EH (cell line): ENCODE results near the gene SLFN14.
A peak's percentile ranks its signal among the peaks of the same experiment; 100 is the strongest.
"Not testable (repeated sequence)": the region's sequence is repeated elsewhere in the genome, so short reads cannot be mapped to it uniquely, and the experiment has no call there.

Source experiments
- DNase-seq: peaks from one replicate; pipeline ENCODE4 v3.0.0-alpha.2; 2015; ENCODE audit warnings: low read depth

SLFN14 gene

GRCh38 chr17:35559495-35560210 is 966 bp downstream of the SLFN14 start:
- DNase-seq = no peak

GRCh38 chr17:35557353-35557752 is 3.3 kb downstream of the SLFN14 start:
- DNase-seq = no peak

GRCh38 chr17:35555691-35556090 is 4.9 kb downstream of the SLFN14 start:
- no peak for DNase-seq

- DNase-seq = no peak
Measured at GRCh38 chr17:35554668-35555067, 6.0 kb downstream of the SLFN14 start.

- no peak for DNase-seq
Measured at GRCh38 chr17:35553310-35553709, 7.3 kb downstream of the SLFN14 start.

- DNase-seq = no peak
Measured at GRCh38 chr17:35548978-35549377, 11.6 kb downstream of the SLFN14 start.

GRCh38 chr17:35548208-35548810 is 12.3 kb downstream of the SLFN14 start:
- DNase-seq = no peak

- DNase-seq = no peak
Measured at GRCh38 chr17:35546487-35546886, 14.1 kb downstream of the SLFN14 start.

GRCh38 chr17:35545150-35545549 is 15.5 kb downstream of the SLFN14 start:
- no peak for DNase-seq

GRCh38 chr17:35543856-35544255 is 16.8 kb downstream of the SLFN14 start:
- peak; percentile 37 for DNase-seq

GRCh38 chr17:35542990-35543389 is 17.6 kb downstream of the SLFN14 start:
- DNase-seq = no peak

- DNase-seq = no peak
Measured at GRCh38 chr17:35541434-35541833, 19.2 kb downstream of the SLFN14 start.

- peak; percentile 40 for DNase-seq
Measured at GRCh38 chr17:35540589-35541404, 19.8 kb downstream of the SLFN14 start.

- DNase-seq = no peak
Measured at GRCh38 chr17:35539659-35540026, 21.0 kb downstream of the SLFN14 start.

GRCh38 chr17:35537601-35538141 is 22.9 kb downstream of the SLFN14 start, which contains the start of gene SLFN12L:
Gene SLFN12L, minus strand, starts transcription at chr17:35537678. Its CDS starts 15,314 bp downstream, at chr17:35522364.
- no peak for DNase-seq

GRCh38 chr17:35536664-35537171 is 23.9 kb downstream of the SLFN14 start:
- no peak for DNase-seq

- not testable (repeated sequence) for DNase-seq
Measured at GRCh38 chr17:35535406-35535805, 25.2 kb downstream of the SLFN14 start.

- DNase-seq = no peak
Measured at GRCh38 chr17:35534576-35535093, 26.0 kb downstream of the SLFN14 start.

- DNase-seq = no peak
Measured at GRCh38 chr17:35531160-35531559, 29.5 kb downstream of the SLFN14 start.

GRCh38 chr17:35529866-35530265 is 30.8 kb downstream of the SLFN14 start:
- no peak for DNase-seq

GRCh38 chr17:35529326-35529725 is 31.3 kb downstream of the SLFN14 start:
- DNase-seq = not testable (repeated sequence)

- no peak for DNase-seq
Measured at GRCh38 chr17:35523296-35523695, 37.3 kb downstream of the SLFN14 start.
